GM12878 (cell line): ENCODE results near the gene UPF1. TPM values are rescaled to one million over a fixed set of nuclear protein-coding genes. Genes with fewer than 3 reads are reported as not detected.

Source experiments
- ATAC-seq: fragments of 200-7000 bp; cut with Tn5 transposase; 3 replicates; pipeline ENCODE4 v1.9.1; 2020; ENCODE audit warnings: mild to moderate bottlenecking, moderate library complexity
- BruUV-seq: library from RNA; stranded (reverse); fragments of 400-500 nt; replicated peaks from 2 replicates; lab custom pipeline; 2021; lab: Mats Ljungman, UMichigan
- CTCF ChIA-PET: fragments of 300-600 bp; sonication (Branson Sonifier 250); formaldehyde crosslinking; extraction: SDS; loops from one replicate; lab custom pipeline; 2021; ENCODE audit warnings: inconsistent platforms; lab: Yijun Ruan, JAX
- POLR2A ChIA-PET: fragments of 350-600 bp; formaldehyde crosslinking; extraction: SDS; loops from one replicate; lab custom pipeline; 2021; ENCODE audit warnings: inconsistent platforms; lab: Charles Lee
- RAD21 ChIA-PET: fragments of 300-600 bp; sonication (Branson Sonifier 250); formaldehyde crosslinking; loops from one replicate; lab custom pipeline; 2023; ENCODE audit warnings: antibody characterized with exemption; ENCODE audit not compliant: unreplicated experiment; lab: Charles Lee
- SMC1A ChIA-PET: fragments of 300-600 bp; sonication (Branson Sonifier 250); formaldehyde crosslinking; loops from one replicate; lab custom pipeline; 2023; ENCODE audit not compliant: unreplicated experiment, uncharacterized antibody; lab: Charles Lee
- DNase-seq: peaks from one replicate; pipeline ENCODE4 v3.0.0-alpha.2; 2011; ENCODE audit warnings: low read depth, low spot score
- FAIRE-seq: peaks from 3 replicates; lab custom pipeline; 2011; peaks lifted over from hg19 to GRCh38; lab: Jason Lieb, UNC
- H2AFZ ChIP-seq: 2 replicates; pipeline ENCODE4 v1.6.0; 2011; ENCODE audit warnings: low read depth, low read length, control low read depth; ENCODE audit not compliant: control insufficient read depth
- H3K27ac ChIP-seq: 2 replicates; pipeline ENCODE4 v1.5.1; 2011; ENCODE audit warnings: control low read depth; ENCODE audit not compliant: control insufficient read depth, insufficient read depth
- H3K27me3 ChIP-seq, 2 experiments: replicated peaks in 1 of 2; 2 replicates each; pipeline versions ENCODE4 v1.6.0 to v1.6.1; 2011; ENCODE audit warnings: low read length in 1 of 2; ENCODE audit not compliant: control insufficient read depth in 2 of 2, insufficient read depth in 2 of 2
- H3K36me3 ChIP-seq, 2 experiments: 2 replicates each; pipeline ENCODE4 v1.5.1; 2011; ENCODE audit warnings: low read length in 1 of 2; ENCODE audit not compliant: control insufficient read depth in 2 of 2, insufficient read depth in 2 of 2
- H3K4me1 ChIP-seq: 2 replicates; pipeline ENCODE4 v1.6.1; 2011; ENCODE audit warnings: mild to moderate bottlenecking, low read length, moderate library complexity, mixed read lengths; ENCODE audit not compliant: control insufficient read depth, insufficient read depth
- H3K4me2 ChIP-seq: 2 replicates; pipeline ENCODE4 v1.6.0; 2011; ENCODE audit warnings: control low read depth; ENCODE audit not compliant: control insufficient read depth, insufficient read depth
- H3K4me3 ChIP-seq: fragments of 200-600 bp; sonication (generic); 2 replicates; pipeline ENCODE4 v1.5.1; 2016
- H3K79me2 ChIP-seq: 2 replicates; pipeline ENCODE4 v1.6.0; 2011; ENCODE audit warnings: low read length; ENCODE audit not compliant: control insufficient read depth, insufficient read depth
- H3K9ac ChIP-seq: 2 replicates; pipeline ENCODE4 v1.8.0; 2011; ENCODE audit warnings: low read length, control low read depth, mixed read lengths; ENCODE audit not compliant: control insufficient read depth, insufficient read depth
- H3K9me3 ChIP-seq: replicated peaks from 3 replicates; pipeline ENCODE4 v1.5.1; 2011; ENCODE audit warnings: mild to moderate bottlenecking, low read length; ENCODE audit not compliant: control insufficient read depth, insufficient read depth
- H4K20me1 ChIP-seq: 2 replicates; pipeline ENCODE4 v1.6.0; 2011; ENCODE audit not compliant: control insufficient read depth, insufficient read depth
- ASH2L ChIP-seq: fragments of 300-600, 200-600 bp; sonication (generic); IDR thresholded peaks from 2 replicates; pipeline ENCODE4 v1.6.1; 2017; ENCODE audit warnings: low read depth, mild to moderate bottlenecking, borderline replicate concordance
- BRCA1 ChIP-seq: IDR thresholded peaks from 2 replicates; pipeline ENCODE4 v1.6.1; 2011; ENCODE audit warnings: low read depth, low read length, improper control_type of control experiment
- CHD2 ChIP-seq: IDR thresholded peaks from 2 replicates; pipeline ENCODE4 v1.6.1; 2011; ENCODE audit warnings: low read depth, low read length, improper control_type of control experiment, borderline replicate concordance
- KLF5 ChIP-seq: fragments of 450-650 bp; IDR thresholded peaks from 2 replicates; pipeline ENCODE4 v1.6.1; 2014; ENCODE audit warnings: mild to moderate bottlenecking; ENCODE audit not compliant: partially characterized antibody
- NR2F1 ChIP-seq: fragments of 450-650 bp; conservative IDR thresholded peaks from 2 replicates; pipeline ENCODE4 v1.6.1; 2017; ENCODE audit warnings: mild to moderate bottlenecking
- RFX5 ChIP-seq: IDR thresholded peaks from 2 replicates; pipeline ENCODE4 v1.6.1; 2011; ENCODE audit warnings: low read depth, low read length, improper control_type of control experiment
- SMAD1 ChIP-seq: fragments of 450-650 bp; IDR thresholded peaks from 2 replicates; pipeline ENCODE4 v1.6.1; 2018; ENCODE audit warnings: mild to moderate bottlenecking, low read depth; ENCODE audit not compliant: partially characterized antibody
- SPI1 ChIP-seq: IDR thresholded peaks from 2 replicates; pipeline ENCODE4 v1.6.1; 2011; ENCODE audit warnings: low read depth, mild to moderate bottlenecking, low read length, moderate library complexity, borderline replicate concordance; ENCODE audit not compliant: insufficient read depth
- ZBED1 ChIP-seq: IDR thresholded peaks from 2 replicates; pipeline ENCODE4 v1.6.1; 2016; ENCODE audit warnings: borderline replicate concordance
- WGBS: methylation state at CpG from one replicate; pipeline ENCODE4 v1.1.6; 2016; ENCODE audit warnings: low lambda C conversion rate; ENCODE audit not compliant: insufficient replicate concordance, insufficient coverage; ENCODE audit errors: missing lambda C conversion rate; 5-methylcytosine and 5-hydroxymethylcytosine counted together
- in situ Hi-C: fragments of 300-500 bp; cut with MboI; formaldehyde crosslinking; loops from 9 replicates; pipeline ENCODE4 v1.14.3; 2018; ENCODE audit warnings: mixed read lengths
- intact Hi-C: fragments of 100-400 bp; cut with micrococcal nuclease; formaldehyde crosslinking; loops from one replicate; pipeline ENCODE4 v1.14.2; 2022; ENCODE audit not compliant: unreplicated experiment
- polyA plus RNA-seq, 11 experiments: library from polyadenylated mRNA; depleted of rRNA in 4 of 11; unstranded in 6 of 11; stranded (reverse) in 5 of 11; fragments of >200 nt; fragmentation: Nextera tagmentation in 4 of 11; fragmentation: Illumina TruSeq in 1 of 11; extraction: Ambion mirVana in 4 of 11; extraction: Trizol in 1 of 11; gene quantifications; 1 replicate in 1 of 11; 2 replicates in 10 of 11; pipeline versions ENCODE4 v1.2.1 to v1.2.3, GENCODE V29; 2011 to 2016; ENCODE audit warnings: inconsistent platforms in 2 of 11, missing spikeins in 2 of 11, low read depth in 1 of 11
- total RNA-seq, 4 experiments: library from RNA; depleted of rRNA in 3 of 4; stranded (reverse); fragments of >200 nt in 3 of 4; fragmentation: Illumina TruSeq in 1 of 4; extraction: Trizol in 1 of 4; gene quantifications; 2 replicates each; pipeline versions ENCODE4 v1.2.1 to v1.2.3, GENCODE V29; 2013 to 2021
- TF ChIP-seq, protein P1 (sequence below): IDR thresholded peaks from 2 replicates; pipeline ENCODE4 v1.6.1; 2012; ENCODE audit warnings: low read depth, low read length, improper control_type of control experiment
- TF ChIP-seq, protein P2 (sequence below): fragments of 450-650 bp; IDR thresholded peaks from 2 replicates; pipeline ENCODE4 v1.6.1; 2016; ENCODE audit warnings: mild to moderate bottlenecking

UPF1 gene
- total and polyA plus RNA-seq, 10 of the 15 experiments (the other 5 are each of a cell fraction or from before 2014, with no cell fraction given) = 0.58 to 80.9 (median 18.7) TPM

DNA sequence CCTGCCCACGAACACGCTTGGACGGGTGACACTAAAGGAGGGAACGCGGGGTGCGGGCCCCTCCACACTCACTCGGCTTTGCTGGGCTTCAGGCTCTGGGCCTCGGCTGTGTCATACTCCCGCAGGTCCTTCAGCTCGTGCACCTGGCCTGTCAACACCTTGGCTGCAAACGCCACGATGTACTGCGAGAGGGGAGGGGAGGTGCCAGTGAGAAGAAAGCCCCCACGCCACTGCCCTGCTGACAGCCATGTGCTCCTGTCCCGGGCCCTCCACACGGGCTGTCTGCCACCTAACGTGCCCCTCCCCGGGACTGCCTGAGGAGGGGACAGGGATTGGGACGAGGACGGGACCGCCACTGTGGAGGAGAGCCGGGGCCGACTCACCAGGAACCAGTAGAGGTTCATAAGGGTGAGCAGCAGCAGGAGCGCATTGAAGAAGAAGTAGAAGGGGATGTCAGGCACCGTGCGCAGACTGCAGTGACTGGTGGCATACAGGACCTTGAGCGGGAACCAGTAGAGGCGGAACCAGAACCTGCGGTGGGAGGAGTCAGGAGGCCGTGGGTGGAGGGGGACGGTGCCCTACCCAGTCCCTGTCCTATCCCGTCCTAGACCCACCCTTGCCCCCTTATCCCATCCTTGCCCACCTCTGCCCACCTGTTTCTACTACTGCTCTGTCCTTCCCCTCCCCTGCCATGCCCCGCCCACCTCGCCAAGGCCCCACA lies 47.3 kb downstream of the UPF1 start:
- Histone ChIP-seq H3K27me3 (no peaks in the 10 kb centered on the region), H3K4me2 (no peak overlapping the region), H2AFZ (no peak overlapping the region), H3K79me2 (no peaks in the 10 kb centered on the region), H3K4me1 (no peaks in the 10 kb centered on the region), H3K9ac (no peak overlapping the region), H3K4me3 (no peak overlapping the region), H3K36me3 (no peaks in the 10 kb centered on the region), H3K9me3 (no peaks in the 10 kb centered on the region), H4K20me1 (no peaks in the 10 kb centered on the region), H3K27ac (no peak overlapping the region)
- ATAC-seq (no peak), DNase-seq (no peak), FAIRE-seq (no peak)
- TF ChIP-seq ASH2L = no peak
- TF ChIP-seq SPI1 = no peak
- TF ChIP-seq, protein P1, sequence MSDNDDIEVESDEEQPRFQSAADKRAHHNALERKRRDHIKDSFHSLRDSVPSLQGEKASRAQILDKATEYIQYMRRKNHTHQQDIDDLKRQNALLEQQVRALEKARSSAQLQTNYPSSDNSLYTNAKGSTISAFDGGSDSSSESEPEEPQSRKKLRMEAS = no peak
- TF ChIP-seq, protein P2, sequence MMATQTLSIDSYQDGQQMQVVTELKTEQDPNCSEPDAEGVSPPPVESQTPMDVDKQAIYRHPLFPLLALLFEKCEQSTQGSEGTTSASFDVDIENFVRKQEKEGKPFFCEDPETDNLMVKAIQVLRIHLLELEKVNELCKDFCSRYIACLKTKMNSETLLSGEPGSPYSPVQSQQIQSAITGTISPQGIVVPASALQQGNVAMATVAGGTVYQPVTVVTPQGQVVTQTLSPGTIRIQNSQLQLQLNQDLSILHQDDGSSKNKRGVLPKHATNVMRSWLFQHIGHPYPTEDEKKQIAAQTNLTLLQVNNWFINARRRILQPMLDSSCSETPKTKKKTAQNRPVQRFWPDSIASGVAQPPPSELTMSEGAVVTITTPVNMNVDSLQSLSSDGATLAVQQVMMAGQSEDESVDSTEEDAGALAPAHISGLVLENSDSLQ = no peak
- TF ChIP-seq SMAD1 = no peak
- no peak for TF ChIP-seq CHD2
- TF ChIP-seq ZBED1 = no peak
- no peak for TF ChIP-seq BRCA1
- TF ChIP-seq RFX5 = no peak
- no peak for TF ChIP-seq NR2F1
- no peak for TF ChIP-seq KLF5
- BruUV-seq = no TSS peak
- CTCF ChIA-PET = no interaction called here
- SMC1A ChIA-PET = interaction anchor here (1.3 kb wide), 1 partner anchor 359 kb away, joined by 3 read pairs; no protein-coding TSS in a partner anchor
- WGBS = 87% methylated on average over 32 of the region's 34 CpGs
- POLR2A ChIA-PET = no interaction called here
- in situ Hi-C loops (no loop called here), intact Hi-C loops (no loop called here)
- RAD21 ChIA-PET = no interaction called here
